IMR-90 (cell line): ENCODE data around the gene AAR2. TPM values are rescaled to one million over a fixed set of nuclear protein-coding genes. Genes with fewer than 3 reads are reported as not detected.

ENCODE experiments used
- ATAC-seq: fragments of 200-7000 bp; cut with Tn5 transposase; 2 replicates; pipeline ENCODE4 v1.9.1; 2020; ENCODE audit warnings: low read depth, mild to moderate bottlenecking, moderate library complexity
- BruUV-seq: library from RNA; stranded (reverse); fragments of 400-500 nt; replicated peaks from 2 replicates; lab custom pipeline; 2021; lab: Mats Ljungman, UMichigan
- CTCF ChIA-PET: fragments of 300-600 bp; formaldehyde crosslinking; extraction: SDS; loops from one replicate; lab custom pipeline; 2021; ENCODE audit warnings: antibody characterized with exemption; lab: Yijun Ruan, JAX
- POLR2A ChIA-PET: fragments of 300-600 bp; sonication (Branson Sonifier 250); formaldehyde crosslinking; loops from one replicate; lab custom pipeline; 2022; ENCODE audit warnings: antibody characterized with exemption; ENCODE audit not compliant: unreplicated experiment; lab: Charles Lee
- DNase-seq: peaks from one replicate; pipeline ENCODE4 v3.0.0; 2013
- H2AFZ ChIP-seq: replicated peaks from 2 replicates; pipeline ENCODE3; 2013; ENCODE audit warnings: low read length, mild to moderate bottlenecking; ENCODE audit not compliant: poor library complexity
- H2AK5ac ChIP-seq: 2 replicates; pipeline ENCODE4 v1.6.1; 2013; ENCODE audit warnings: low read depth, low read length, inconsistent platforms
- H2AK9ac ChIP-seq: replicated peaks from 2 replicates; pipeline ENCODE3; 2013; ENCODE audit warnings: mild to moderate bottlenecking, low read depth, low read length, moderate library complexity; ENCODE audit not compliant: poor library complexity
- H2BK120ac ChIP-seq: 2 replicates; pipeline ENCODE4 v1.6.1; 2013; ENCODE audit warnings: low read depth, low read length, inconsistent platforms
- H2BK15ac ChIP-seq: 3 replicates; pipeline ENCODE4 v1.6.1; 2013; ENCODE audit warnings: low read depth, low read length, inconsistent platforms
- H2BK20ac ChIP-seq: 2 replicates; pipeline ENCODE4 v1.6.1; 2013; ENCODE audit warnings: low read depth, mild to moderate bottlenecking, inconsistent platforms, low read length, moderate library complexity
- H2BK5ac ChIP-seq: 2 replicates; pipeline ENCODE4 v1.6.1; 2013; ENCODE audit warnings: mild to moderate bottlenecking, low read depth, low read length, inconsistent platforms; ENCODE audit not compliant: poor library complexity, severe bottlenecking
- H3K14ac ChIP-seq: replicated peaks from 2 replicates; pipeline ENCODE4 v1.6.1; 2013; ENCODE audit warnings: low read depth, low read length, inconsistent platforms
- H3K18ac ChIP-seq: 2 replicates; pipeline ENCODE4 v1.6.1; 2013; ENCODE audit warnings: low read depth, low read length, control low read depth
- H3K23ac ChIP-seq: 2 replicates; pipeline ENCODE4 v1.6.1; 2013; ENCODE audit warnings: low read depth, low read length, inconsistent platforms
- H3K27ac ChIP-seq: 2 replicates; pipeline ENCODE4 v1.5.1; 2013; ENCODE audit warnings: mild to moderate bottlenecking, control low read depth, low read length; ENCODE audit not compliant: insufficient read depth
- H3K27me3 ChIP-seq: 2 replicates; pipeline ENCODE4 v1.6.1; 2013; ENCODE audit warnings: low read length; ENCODE audit not compliant: control insufficient read depth, insufficient read depth
- H3K36me3 ChIP-seq: 2 replicates; pipeline ENCODE4 v1.6.1; 2013; ENCODE audit warnings: low read length, mixed read lengths; ENCODE audit not compliant: control insufficient read depth, insufficient read depth
- H3K4ac ChIP-seq: 2 replicates; pipeline ENCODE4 v1.6.1; 2013; ENCODE audit warnings: low read depth, low read length, inconsistent platforms
- H3K4me1 ChIP-seq: 2 replicates; pipeline ENCODE4 v1.6.1; 2013; ENCODE audit warnings: low read length, mixed read lengths; ENCODE audit not compliant: control insufficient read depth, insufficient read depth
- H3K4me2 ChIP-seq: 2 replicates; pipeline ENCODE4 v1.6.1; 2013; ENCODE audit warnings: low read depth, mild to moderate bottlenecking, control low read depth, low read length, moderate library complexity
- H3K4me3 ChIP-seq: 2 replicates; pipeline ENCODE4 v1.5.1; 2013; ENCODE audit warnings: low read depth, mild to moderate bottlenecking, control low read depth, low read length, moderate library complexity; ENCODE audit not compliant: insufficient read depth
- H3K56ac ChIP-seq: 2 replicates; pipeline ENCODE4 v1.6.1; 2013; ENCODE audit warnings: low read length, inconsistent platforms; ENCODE audit not compliant: insufficient read depth; ENCODE audit errors: extremely low read depth
- H3K79me1 ChIP-seq, 2 experiments: 2 replicates each; pipeline ENCODE4 v1.6.1; 2013; ENCODE audit warnings: low read length in 2 of 2, inconsistent platforms in 1 of 2, low read depth in 1 of 2
- H3K9ac ChIP-seq: 2 replicates; pipeline ENCODE4 v1.6.1; 2013; ENCODE audit warnings: low read depth, low read length, control low read depth
- H3K9me1 ChIP-seq: 2 replicates; pipeline ENCODE4 v1.6.1; 2013; ENCODE audit warnings: low read length, inconsistent platforms; ENCODE audit not compliant: insufficient read depth
- H3K9me3 ChIP-seq: 2 replicates; pipeline ENCODE4 v1.6.1; 2013; ENCODE audit warnings: low read length; ENCODE audit not compliant: control insufficient read depth, insufficient read depth
- H4K20me1 ChIP-seq: 2 replicates; pipeline ENCODE4 v1.6.1; 2013; ENCODE audit warnings: low read length, inconsistent platforms; ENCODE audit not compliant: insufficient read depth
- H4K5ac ChIP-seq: 2 replicates; pipeline ENCODE4 v1.6.1; 2013; ENCODE audit warnings: mild to moderate bottlenecking, low read depth, low read length, control low read depth
- H4K8ac ChIP-seq, 2 experiments: 2 replicates each; pipeline ENCODE4 v1.6.1; 2013; ENCODE audit warnings: low read depth in 2 of 2, low read length in 2 of 2, control low read depth in 1 of 2, inconsistent platforms in 1 of 2
- H4K91ac ChIP-seq: 2 replicates; pipeline ENCODE4 v1.6.1; 2013; ENCODE audit warnings: low read depth, low read length, inconsistent platforms; ENCODE audit not compliant: insufficient read depth
- CHD1 ChIP-seq: IDR thresholded peaks from 2 replicates; pipeline ENCODE4 v1.6.1; 2012; ENCODE audit warnings: low read depth, low read length, improper control_type of control experiment
- FOS ChIP-seq: fragments of 150-350 bp; IDR thresholded peaks from 2 replicates; pipeline ENCODE4 v1.6.1; 2016; ENCODE audit warnings: low read depth, low read length
- MXI1 ChIP-seq: IDR thresholded peaks from 2 replicates; pipeline ENCODE4 v1.6.1; 2012; ENCODE audit warnings: low read depth, mild to moderate bottlenecking, low read length, moderate library complexity, borderline replicate concordance
- RCOR1 ChIP-seq: IDR thresholded peaks from 2 replicates; pipeline ENCODE4 v1.6.1; 2012; ENCODE audit warnings: mild to moderate bottlenecking, low read length, improper control_type of control experiment; ENCODE audit not compliant: insufficient replicate concordance
- WGBS, 2 experiments: methylation state at CpG; one replicate each; pipeline versions ENCODE4 v1.1.5 to v1.1.7; 2013; ENCODE audit warnings: missing lambda C conversion rate in 2 of 2; ENCODE audit not compliant: insufficient read length in 1 of 2; ENCODE audit errors: extremely low coverage in 2 of 2; 5-methylcytosine and 5-hydroxymethylcytosine counted together
- dilution Hi-C: fragments of 300-500 bp; cut with HindIII; formaldehyde crosslinking; loops from one replicate; pipeline ENCODE4 v1.14.3; 2018; ENCODE audit warnings: low sequenced_read_pairs; ENCODE audit not compliant: unreplicated experiment
- in situ Hi-C: fragments of 300-500 bp; cut with MboI; formaldehyde crosslinking; loops from 3 replicates; pipeline ENCODE4 v1.14.3; 2019; ENCODE audit warnings: low sequenced_read_pairs, inconsistent platforms, mixed read lengths
- intact Hi-C: fragments of 100-400 bp; cut with micrococcal nuclease; formaldehyde crosslinking; loops from 2 replicates; pipeline ENCODE4 v1.10.0; 2022
- polyA plus RNA-seq, 3 experiments: library from polyadenylated mRNA; depleted of rRNA; stranded (reverse); fragments of >200 nt; gene quantifications; 2 replicates each; pipeline ENCODE4 v1.2.3, GENCODE V29; 2012; ENCODE audit warnings: low replicate concordance in 1 of 3
- total RNA-seq: library from RNA; depleted of rRNA; stranded (reverse); fragments of >200 nt; gene quantifications from 2 replicates; pipeline ENCODE4 v1.2.3, GENCODE V29; 2012

Gene AAR2
- total and polyA plus RNA-seq, 2 of the 4 experiments (the other 2 are of a cell fraction) = 28.2 to 35.8 TPM

DNA sequence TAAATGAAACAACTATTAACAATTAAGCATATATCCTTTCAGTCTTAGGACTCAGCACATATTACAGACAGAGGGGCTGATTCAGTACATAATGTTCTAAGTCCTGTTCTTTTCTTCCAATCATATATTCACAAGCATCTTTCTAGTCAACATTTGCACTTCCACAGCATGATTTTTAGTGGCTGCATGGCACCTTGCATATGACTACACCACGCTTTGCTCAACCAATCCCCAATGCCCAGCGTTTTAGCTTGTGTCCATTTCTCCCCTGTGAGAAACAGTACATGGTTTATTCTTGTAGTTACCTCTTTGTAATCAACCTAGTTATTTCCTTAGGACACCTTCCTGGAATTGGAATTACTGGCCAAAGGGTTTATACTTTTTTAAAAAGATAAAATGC lies 33.2 kb downstream of the AAR2 start:
- DNase-seq (no peak), ATAC-seq (no peak)
- H3K56ac ChIP-seq = no peak overlapping the region
- no peak overlapping the region for H3K4me2 ChIP-seq
- H2AK9ac ChIP-seq = no peak overlapping the region
- no peak overlapping the region for H2BK5ac ChIP-seq
- H3K9me3 ChIP-seq = no peaks in the 10 kb centered on the region
- no peak overlapping the region for H3K23ac ChIP-seq
- H3K27me3 ChIP-seq = peaks cover 45% of the 10 kb centered on the region
- no peak overlapping the region for H4K5ac ChIP-seq
- no peak overlapping the region for H3K4ac ChIP-seq
- ChIA-PET POLR2A (no interaction called here), CTCF (no interaction called here)
- no peak overlapping the region for H3K14ac ChIP-seq
- H2BK20ac ChIP-seq = no peak overlapping the region
- no peak overlapping the region for H4K91ac ChIP-seq
- no peaks in the 10 kb centered on the region for H4K20me1 ChIP-seq
- in situ Hi-C loops (no loop called here), dilution Hi-C loops (no loop called here), intact Hi-C loops (no loop called here)
- H3K4me3 ChIP-seq = no peak overlapping the region
- no peaks in the 10 kb centered on the region for H3K9me1 ChIP-seq
- 50% methylated on average over 1 of the region's 2 CpGs; no CpG with 5 or more reads in 1 of the 2 experiments for WGBS, 2 experiments
- H3K27ac ChIP-seq = no peak overlapping the region
- H2BK120ac ChIP-seq = no peak overlapping the region
- TF ChIP-seq FOS (no peak), CHD1 (no peak), MXI1 (no peak), RCOR1 (no peak)
- no peak overlapping the region for H2BK15ac ChIP-seq
- no peaks in the 10 kb centered on the region for H3K79me1 ChIP-seq
- H3K36me3 ChIP-seq = no peaks in the 10 kb centered on the region
- no peak overlapping the region for H2AK5ac ChIP-seq
- H3K4me1 ChIP-seq = no peaks in the 10 kb centered on the region
- H3K9ac ChIP-seq = no peak overlapping the region
- H3K18ac ChIP-seq = no peak overlapping the region
- no TSS peak for BruUV-seq
- H4K8ac ChIP-seq = no peak overlapping the region
- no peak overlapping the region for H2AFZ ChIP-seq
